Measurements from ENCODE around the gene LRIG1. TPM values are rescaled to one million over a fixed set of nuclear protein-coding genes. Genes with fewer than 3 reads are reported as not detected.

LRIG1 gene
- total RNA-seq, 2 donors from 2014 or later, result 119 to 186 TPM

DNA sequence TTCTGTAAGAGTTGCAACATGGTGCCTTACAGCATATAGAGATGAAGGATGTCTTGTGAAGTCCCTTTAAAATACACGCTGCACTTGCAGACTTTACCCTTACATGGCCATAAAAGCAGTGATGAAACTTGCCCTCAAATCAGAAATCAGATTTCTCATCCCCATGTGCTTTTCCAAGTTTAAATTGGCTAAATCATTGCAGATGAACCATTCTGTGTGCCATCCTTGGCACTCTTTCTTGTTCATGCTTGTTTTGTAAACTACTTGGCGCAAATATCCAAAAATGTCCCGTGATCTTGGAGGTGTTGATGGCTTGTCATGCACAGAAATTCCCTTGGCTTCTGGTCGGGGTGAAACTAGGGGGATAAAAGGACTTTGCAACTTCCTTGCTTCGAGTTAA is 135.7 kb downstream of the LRIG1 start:
- Histone ChIP-seq H3K36me3 (no peaks in the 10 kb centered on the region), H3K27me3 (replicated peaks; ENCODE audit: insufficient read depth) (no peaks in the 10 kb centered on the region), H3K27ac (no peak overlapping the region), H3K4me3 (no peak overlapping the region), H3K4me1 (replicated peaks) (no peaks in the 10 kb centered on the region), H3K9me3 (no peaks in the 10 kb centered on the region)
- DNase-seq (ENCODE audit: low spot score), result no peak
- TF ChIP-seq POLR2AphosphoS5 (IDR thresholded peaks at IDR 0.05), result no peak
- TF ChIP-seq POLR2A (IDR thresholded peaks at IDR 0.05), result no peak
- TF ChIP-seq, protein P1, sequence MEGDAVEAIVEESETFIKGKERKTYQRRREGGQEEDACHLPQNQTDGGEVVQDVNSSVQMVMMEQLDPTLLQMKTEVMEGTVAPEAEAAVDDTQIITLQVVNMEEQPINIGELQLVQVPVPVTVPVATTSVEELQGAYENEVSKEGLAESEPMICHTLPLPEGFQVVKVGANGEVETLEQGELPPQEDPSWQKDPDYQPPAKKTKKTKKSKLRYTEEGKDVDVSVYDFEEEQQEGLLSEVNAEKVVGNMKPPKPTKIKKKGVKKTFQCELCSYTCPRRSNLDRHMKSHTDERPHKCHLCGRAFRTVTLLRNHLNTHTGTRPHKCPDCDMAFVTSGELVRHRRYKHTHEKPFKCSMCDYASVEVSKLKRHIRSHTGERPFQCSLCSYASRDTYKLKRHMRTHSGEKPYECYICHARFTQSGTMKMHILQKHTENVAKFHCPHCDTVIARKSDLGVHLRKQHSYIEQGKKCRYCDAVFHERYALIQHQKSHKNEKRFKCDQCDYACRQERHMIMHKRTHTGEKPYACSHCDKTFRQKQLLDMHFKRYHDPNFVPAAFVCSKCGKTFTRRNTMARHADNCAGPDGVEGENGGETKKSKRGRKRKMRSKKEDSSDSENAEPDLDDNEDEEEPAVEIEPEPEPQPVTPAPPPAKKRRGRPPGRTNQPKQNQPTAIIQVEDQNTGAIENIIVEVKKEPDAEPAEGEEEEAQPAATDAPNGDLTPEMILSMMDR (IDR thresholded peaks at IDR 0.05), result no peak
- intact Hi-C loops (cut with DNase I), result no loop called here
- 84% methylated on average over 5 of the region's 5 CpGs for WGBS

DNA sequence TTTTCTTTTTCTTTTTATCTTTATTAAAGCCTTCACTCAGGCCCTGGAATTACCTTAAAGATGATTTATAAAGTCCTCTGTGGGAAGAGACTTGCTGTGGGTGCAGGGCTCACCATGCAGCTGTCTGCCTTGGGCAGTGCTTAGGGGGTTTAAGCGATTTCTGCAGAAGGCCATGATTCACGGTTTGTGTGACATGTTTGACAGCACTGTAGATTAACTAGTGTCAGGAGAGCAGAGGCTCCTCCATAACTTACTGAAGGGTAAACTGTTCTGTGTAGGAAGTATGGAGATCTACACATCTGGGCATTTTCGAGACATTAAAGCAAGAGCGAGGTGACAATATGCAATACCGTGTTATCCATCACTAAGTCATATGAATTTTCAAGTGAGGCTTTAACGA is 137.7 kb downstream of the LRIG1 start:
- 90% methylated on average over 6 of the region's 6 CpGs for WGBS
- TF ChIP-seq, protein P1 (IDR thresholded peaks at IDR 0.05), result no peak
- TF ChIP-seq POLR2A (IDR thresholded peaks at IDR 0.05) (no peak), POLR2AphosphoS5 (IDR thresholded peaks at IDR 0.05) (no peak)
- Histone ChIP-seq H3K27ac (no peak overlapping the region), H3K4me3 (no peak overlapping the region), H3K36me3 (no peaks in the 10 kb centered on the region), H3K9me3 (no peaks in the 10 kb centered on the region), H3K4me1 (replicated peaks) (no peaks in the 10 kb centered on the region), H3K27me3 (replicated peaks; ENCODE audit: insufficient read depth) (no peaks in the 10 kb centered on the region)
- intact Hi-C loops (cut with DNase I), result no loop called here
- no peak for DNase-seq (ENCODE audit: low spot score)

DNA sequence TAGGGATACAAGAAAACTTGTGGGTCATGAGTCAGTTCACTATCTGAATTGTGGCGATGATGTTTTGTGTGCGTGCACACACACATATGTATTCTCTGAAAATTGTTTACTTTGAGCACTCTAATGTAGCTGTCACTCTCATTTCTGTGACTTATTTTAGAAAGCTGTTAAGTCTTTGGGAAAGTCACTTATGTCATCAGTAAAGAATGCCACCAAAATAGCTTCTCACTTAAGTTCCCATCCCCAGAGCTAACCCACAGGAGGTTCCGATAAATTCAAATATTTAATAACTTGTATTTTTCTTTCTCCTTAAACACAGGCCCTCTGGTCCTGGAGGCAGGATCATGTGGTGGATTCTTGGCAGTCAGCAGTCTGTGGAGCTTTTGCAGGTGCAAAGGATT is 138.3 kb downstream of the LRIG1 start:
- intact Hi-C loops (cut with DNase I), result no loop called here
- H3K27ac ChIP-seq, result no peak overlapping the region
- TF ChIP-seq, protein P1 (IDR thresholded peaks at IDR 0.05), result no peak
- TF ChIP-seq POLR2A (IDR thresholded peaks at IDR 0.05) (no peak), POLR2AphosphoS5 (IDR thresholded peaks at IDR 0.05) (no peak)
- no peak overlapping the region for H3K4me3 ChIP-seq
- no peaks in the 10 kb centered on the region for H3K27me3 ChIP-seq (replicated peaks; ENCODE audit: insufficient read depth)
- H3K9me3 ChIP-seq, result no peaks in the 10 kb centered on the region
- DNase-seq (ENCODE audit: low spot score), result no peak
- 89% methylated on average over 3 of the region's 3 CpGs for WGBS
- H3K4me1 ChIP-seq (replicated peaks), result no peaks in the 10 kb centered on the region
- no peaks in the 10 kb centered on the region for H3K36me3 ChIP-seq

DNA sequence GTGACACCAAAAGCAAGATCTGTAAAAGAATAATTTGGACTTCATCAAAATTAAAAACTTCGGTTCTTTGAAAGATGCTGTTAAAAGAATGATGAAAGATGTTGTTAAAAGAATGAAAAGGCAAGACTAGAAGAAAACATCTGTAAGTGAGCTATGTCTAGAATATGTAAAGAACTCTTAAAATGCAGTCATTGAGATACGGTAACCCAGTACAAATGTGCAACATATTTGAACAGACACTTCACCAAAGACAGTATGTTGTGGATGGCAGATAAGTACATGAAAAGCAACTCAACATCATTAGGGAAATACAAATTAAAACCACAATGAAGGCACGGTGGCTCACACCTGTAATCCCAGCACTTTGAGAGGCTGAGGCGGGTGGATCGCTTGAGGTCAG is 139.5 kb downstream of the LRIG1 start:
- Histone ChIP-seq H3K27ac (no peak overlapping the region), H3K27me3 (replicated peaks; ENCODE audit: insufficient read depth) (no peaks in the 10 kb centered on the region), H3K4me1 (replicated peaks) (no peaks in the 10 kb centered on the region), H3K9me3 (no peaks in the 10 kb centered on the region), H3K36me3 (no peaks in the 10 kb centered on the region), H3K4me3 (no peak overlapping the region)
- TF ChIP-seq, protein P1 (IDR thresholded peaks at IDR 0.05), result no peak
- TF ChIP-seq POLR2A (IDR thresholded peaks at IDR 0.05) (no peak), POLR2AphosphoS5 (IDR thresholded peaks at IDR 0.05) (no peak)
- intact Hi-C loops (cut with DNase I), result no loop called here
- 96% methylated on average over 5 of the region's 5 CpGs for WGBS
- DNase-seq (ENCODE audit: low spot score), result no peak

DNA sequence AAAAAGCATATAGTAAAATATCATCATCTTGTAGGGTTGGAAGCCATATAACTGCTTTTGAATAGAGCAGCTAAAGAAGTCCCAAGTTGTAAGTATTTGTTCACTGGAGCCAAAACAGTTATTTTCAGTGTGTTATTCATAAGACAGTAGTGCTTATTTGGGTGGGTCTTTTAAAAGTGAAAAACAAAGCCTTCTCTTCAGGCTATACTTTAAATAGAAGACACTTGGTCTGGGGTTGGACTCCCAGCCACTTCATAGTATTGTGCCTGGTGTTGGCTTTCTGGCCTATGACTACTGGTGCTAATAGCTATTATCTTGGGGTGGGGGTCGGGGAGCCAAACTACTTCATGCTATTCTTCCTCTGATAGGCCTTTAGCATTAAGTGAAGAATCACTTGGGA is 144.8 kb downstream of the LRIG1 start:
- no peak overlapping the region for H3K4me3 ChIP-seq
- no peak overlapping the region for H3K27ac ChIP-seq
- 96% methylated on average over 1 of the region's 1 CpG for WGBS
- TF ChIP-seq POLR2A (IDR thresholded peaks at IDR 0.05), result no peak
- TF ChIP-seq, protein P1 (IDR thresholded peaks at IDR 0.05), result no peak
- no peak for TF ChIP-seq POLR2AphosphoS5 (IDR thresholded peaks at IDR 0.05)
- H3K4me1 ChIP-seq (replicated peaks), result no peaks in the 10 kb centered on the region
- no peaks in the 10 kb centered on the region for H3K9me3 ChIP-seq
- no peaks in the 10 kb centered on the region for H3K27me3 ChIP-seq (replicated peaks; ENCODE audit: insufficient read depth)
- intact Hi-C loops (cut with DNase I), result no loop called here
- no peaks in the 10 kb centered on the region for H3K36me3 ChIP-seq
- no peak for DNase-seq (ENCODE audit: low spot score)

Data from prostate gland (tissue), 2 donors.